Measurements from ENCODE around the gene ITGAL. TPM values are rescaled to one million over a fixed set of nuclear protein-coding genes. Genes with fewer than 3 reads are reported as not detected.

The ITGAL gene
- polyA plus RNA-seq, 1 donor (not counting 4 experiments of a cell fraction or from before 2014, with no cell fraction given), result not detected

DNA sequence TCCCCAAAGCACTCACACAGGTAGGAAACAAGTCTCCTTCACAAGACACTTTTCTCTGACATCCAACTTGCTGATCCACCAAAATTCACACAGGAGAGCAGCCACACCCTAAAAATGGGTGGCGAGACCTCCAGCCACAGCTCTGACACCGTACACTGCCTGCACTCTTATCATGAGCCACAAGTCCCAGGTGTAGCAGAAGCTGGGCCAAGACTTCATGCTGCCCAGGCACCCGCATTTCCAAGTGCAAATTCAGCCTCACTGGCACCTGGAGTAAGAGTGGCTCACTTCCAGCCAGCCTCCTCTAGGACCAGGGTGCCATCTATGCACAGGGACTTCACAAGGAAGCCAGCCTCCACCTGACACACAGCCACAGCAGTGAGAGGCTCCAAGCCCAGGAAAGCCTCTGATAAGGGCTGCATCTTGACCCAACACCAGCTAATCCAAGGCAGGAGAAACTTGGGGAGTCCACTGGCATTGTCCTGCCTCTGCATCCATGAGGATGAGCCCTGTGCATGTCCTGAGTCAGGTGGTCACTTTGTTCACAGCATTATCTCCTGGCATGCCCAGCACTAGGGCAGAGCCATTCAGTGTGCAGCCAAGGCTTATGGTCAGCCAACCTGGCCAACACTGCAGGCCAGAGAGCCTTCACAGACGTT lies 56.4 kb downstream of the ITGAL start:
- DNase-seq (ENCODE audit: low read depth, low spot score) (no peak), FAIRE-seq (no peak)
- dilution Hi-C loops (cut with MboI; ENCODE audit: extremely low pct_ligation_motif_present, low sequenced_read_pairs), result no loop called here
- Histone ChIP-seq H3K9ac (ENCODE audit: control insufficient read depth, extremely low read depth, insufficient read depth, low read length) (no peak overlapping the region), H3K27me3 (ENCODE audit: control insufficient read depth, extremely low read depth, insufficient read depth, low read length) (no peaks in the 10 kb centered on the region), H3K9me1 (ENCODE audit: control insufficient read depth, extremely low read depth, insufficient read depth, low read length) (no peaks in the 10 kb centered on the region), H3K4me3 (ENCODE audit: control insufficient read depth in 2 of 3, extremely low read depth in 1 of 3, insufficient read depth in 2 of 3, low read depth in 1 of 3, low read length in 3 of 3) (no peak overlapping the region), H3K9me3 (ENCODE audit: control insufficient read depth, low read depth, low read length) (no peaks in the 10 kb centered on the region), H2AFZ (ENCODE audit: control insufficient read depth, low read length) (no peak overlapping the region), H3K36me3 (ENCODE audit: control insufficient read depth in 2 of 2, extremely low read depth in 1 of 2, insufficient read depth in 2 of 2, low read length in 2 of 2) (no peaks in the 10 kb centered on the region), H3K4me2 (ENCODE audit: control insufficient read depth, extremely low read depth, insufficient read depth, low read depth, low read length) (no peak overlapping the region), H3K27ac (ENCODE audit: control insufficient read depth, insufficient read depth, low read length) (no peak overlapping the region), H4K20me1 (ENCODE audit: control insufficient read depth, extremely low read depth, insufficient read depth, low read length) (no peaks in the 10 kb centered on the region), H3K4me1 (ENCODE audit: control insufficient read depth, extremely low read depth, insufficient read depth, low read length) (peaks cover 20% of the 10 kb centered on the region), H3K79me2 (ENCODE audit: control insufficient read depth, insufficient read depth, low read length) (peaks cover 5% of the 10 kb centered on the region)
- TF ChIP-seq CTCF (optimal IDR thresholded peaks at IDR 0.05 in 1 of 3, IDR thresholded peaks at IDR 0.05 in 1 of 3, conservative IDR thresholded peaks at IDR 0.05 in 1 of 3; ENCODE audit: extremely low read depth in 1 of 3, insufficient read depth in 2 of 3, low read length in 3 of 3), result no peak
- TF ChIP-seq EZH2 (IDR thresholded peaks at IDR 0.05; ENCODE audit: low read length), result no peak

- H3K9ac ChIP-seq (ENCODE audit: control insufficient read depth, extremely low read depth, insufficient read depth, low read length), result no peak overlapping the region
- no peaks in the 10 kb centered on the region for H3K27me3 ChIP-seq (ENCODE audit: control insufficient read depth, extremely low read depth, insufficient read depth, low read length)
- no peaks in the 10 kb centered on the region for H4K20me1 ChIP-seq (ENCODE audit: control insufficient read depth, extremely low read depth, insufficient read depth, low read length)
- H3K27ac ChIP-seq (ENCODE audit: control insufficient read depth, insufficient read depth, low read length), result no peak overlapping the region
- H2AFZ ChIP-seq (ENCODE audit: control insufficient read depth, low read length), result no peak overlapping the region
- no peak overlapping the region for H3K4me2 ChIP-seq (ENCODE audit: control insufficient read depth, extremely low read depth, insufficient read depth, low read depth, low read length)
- H3K4me1 ChIP-seq (ENCODE audit: control insufficient read depth, extremely low read depth, insufficient read depth, low read length), result peaks cover 23% of the 10 kb centered on the region
- DNase-seq (ENCODE audit: low read depth, low spot score) (no peak), FAIRE-seq (no peak)
- no peaks in the 10 kb centered on the region for H3K9me1 ChIP-seq (ENCODE audit: control insufficient read depth, extremely low read depth, insufficient read depth, low read length)
- dilution Hi-C loops (cut with MboI; ENCODE audit: extremely low pct_ligation_motif_present, low sequenced_read_pairs), result no loop called here
- no peaks in the 10 kb centered on the region for H3K9me3 ChIP-seq (ENCODE audit: control insufficient read depth, low read depth, low read length)
- H3K79me2 ChIP-seq (ENCODE audit: control insufficient read depth, insufficient read depth, low read length), result peaks cover 11% of the 10 kb centered on the region
- H3K4me3 ChIP-seq (ENCODE audit: control insufficient read depth in 2 of 3, extremely low read depth in 1 of 3, insufficient read depth in 2 of 3, low read depth in 1 of 3, low read length in 3 of 3), result no peak overlapping the region
- TF ChIP-seq CTCF (optimal IDR thresholded peaks at IDR 0.05 in 1 of 3, IDR thresholded peaks at IDR 0.05 in 1 of 3, conservative IDR thresholded peaks at IDR 0.05 in 1 of 3; ENCODE audit: extremely low read depth in 1 of 3, insufficient read depth in 2 of 3, low read length in 3 of 3), result no peak
- no peak for TF ChIP-seq EZH2 (IDR thresholded peaks at IDR 0.05; ENCODE audit: low read length)
- no peaks in the 10 kb centered on the region for H3K36me3 ChIP-seq (ENCODE audit: control insufficient read depth in 2 of 2, extremely low read depth in 1 of 2, insufficient read depth in 2 of 2, low read length in 2 of 2)
Measured at GRCh38 chr16:30530163-30531037, 57.9 kb downstream of the ITGAL start.

All from keratinocyte (primary cell).